Measurements from ENCODE around the gene KIAA1671. TPM values are rescaled to one million over a fixed set of nuclear protein-coding genes. Genes with fewer than 3 reads are reported as not detected.

KIAA1671 gene
- total and polyA plus RNA-seq, 2 of the 13 experiments (the other 11 are each of a cell fraction or from before 2014, with no cell fraction given) = 13.5 to 13.6 TPM

- TF ChIP-seq, protein P1, sequence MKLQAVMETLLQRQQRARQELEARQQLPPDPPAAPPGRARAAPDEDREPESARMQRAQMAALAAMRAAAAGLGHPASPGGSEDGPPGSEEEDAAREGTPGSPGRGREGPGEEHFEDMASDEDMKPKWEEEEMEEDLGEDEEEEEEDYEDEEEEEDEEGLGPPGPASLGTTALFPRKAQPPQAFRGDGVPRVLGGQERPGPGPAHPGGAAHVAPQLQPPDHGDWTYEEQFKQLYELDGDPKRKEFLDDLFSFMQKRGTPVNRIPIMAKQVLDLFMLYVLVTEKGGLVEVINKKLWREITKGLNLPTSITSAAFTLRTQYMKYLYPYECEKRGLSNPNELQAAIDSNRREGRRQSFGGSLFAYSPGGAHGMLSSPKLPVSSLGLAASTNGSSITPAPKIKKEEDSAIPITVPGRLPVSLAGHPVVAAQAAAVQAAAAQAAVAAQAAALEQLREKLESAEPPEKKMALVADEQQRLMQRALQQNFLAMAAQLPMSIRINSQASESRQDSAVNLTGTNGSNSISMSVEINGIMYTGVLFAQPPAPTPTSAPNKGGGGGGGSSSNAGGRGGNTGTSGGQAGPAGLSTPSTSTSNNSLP (IDR thresholded peaks at IDR 0.05; ENCODE audit: low read depth, low read length) = no peak
- TF ChIP-seq ZMYM3 (CRISPR knock-in tag; IDR thresholded peaks at IDR 0.05) (peak; percentile 92), ZNF781 (CRISPR knock-in tag; IDR thresholded peaks at IDR 0.05; ENCODE audit: borderline replicate concordance, not compliant biosample characterization) (no peak), ZBTB20 (CRISPR knock-in tag; IDR thresholded peaks at IDR 0.05; ENCODE audit: borderline replicate concordance, low read depth) (no peak), ZBTB33 (CRISPR knock-in tag; IDR thresholded peaks at IDR 0.05) (0 out of 2 replicates have a peak, but pooled peaks have one; percentile 24), MLLT10 (CRISPR knock-in tag; IDR thresholded peaks at IDR 0.05) (no peak), SMC3 (IDR thresholded peaks at IDR 0.05; ENCODE audit: low read length) (no peak), PRMT3 (CRISPR knock-in tag; IDR thresholded peaks at IDR 0.05; ENCODE audit: borderline replicate concordance, low read depth) (no peak)
Observed at GRCh38 chr22:25143156-25144076, 190.9 kb downstream of the KIAA1671 start (continued).
